Transverse colon (tissue), 4 donors: Measurements from ENCODE around the gene PDE6A. TPM values are rescaled to one million over a fixed set of nuclear protein-coding genes. Genes with fewer than 3 reads are reported as not detected.

Source experiments
- DNase-seq: peaks from one replicate; pipeline ENCODE4 v3.0.0-alpha.2; 2019
- H3K27ac ChIP-seq, 4 donors: fragments of 200-600 bp; sonication (generic); 2 replicates each; pipeline ENCODE4 v1.5.1; 2016 to 2018; ENCODE audit warnings: inconsistent platforms in 4 of 4
- H3K27me3 ChIP-seq: fragments of 200-600 bp; sonication (generic); 2 replicates; pipeline ENCODE4 v1.5.1; 2017; ENCODE audit warnings: inconsistent platforms
- H3K36me3 ChIP-seq, 4 donors: fragments of 200-600 bp; sonication (generic); 2 replicates each; pipeline ENCODE4 v1.5.1; 2017 to 2019; ENCODE audit warnings: inconsistent platforms in 4 of 4
- H3K4me1 ChIP-seq, 4 donors: fragments of 200-600 bp; sonication (generic); 2 replicates each; pipeline ENCODE4 v1.5.1; 2017 to 2020; ENCODE audit warnings: inconsistent platforms in 4 of 4
- H3K4me3 ChIP-seq, 4 donors: fragments of 200-600 bp; sonication (generic); 1 replicate in 1 of 4; 2 replicates in 3 of 4; pipeline versions ENCODE4 v1.5.1 to v1.6.1; 2017 to 2019; ENCODE audit warnings: inconsistent platforms in 4 of 4
- H3K9me3 ChIP-seq, 2 donors: fragments of 200-600 bp; sonication (generic); 2 replicates each; pipeline ENCODE4 v1.5.1; 2017 to 2019; ENCODE audit warnings: inconsistent platforms in 2 of 2
- EP300 ChIP-seq: sonication (generic); formaldehyde crosslinking; IDR thresholded peaks from one replicate; pipeline ENCODE4 v1.6.1; 2017; ENCODE audit warnings: antibody characterized with exemption, low read depth
- POLR2A ChIP-seq: fragments of 450-650 bp; IDR thresholded peaks from one replicate; pipeline ENCODE4 v1.6.1; 2016; ENCODE audit warnings: antibody characterized with exemption, mild to moderate bottlenecking, moderate library complexity
- POLR2AphosphoS5 ChIP-seq, 3 donors: sonication (generic); formaldehyde crosslinking; IDR thresholded peaks; one replicate each; pipeline ENCODE4 v1.6.1; 2016; ENCODE audit warnings: antibody characterized with exemption in 3 of 3
- WGBS, 2 donors: methylation state at CpG; one replicate each; pipeline ENCODE4 v1.1.5; 2018; ENCODE audit warnings: low coverage in 1 of 2; 5-methylcytosine and 5-hydroxymethylcytosine counted together
- in situ Hi-C, 4 donors: fragments of 200-750 bp; cut with MboI; loops; one replicate each; pipeline versions ENCODE4 v1.15.0 to v1.15.1; 2017; ENCODE audit warnings: low sequenced_read_pairs in 3 of 4, low pct_ligation_motif_present in 1 of 4, low pct_unique_long_range_greater_than_20kb in 1 of 4
- intact Hi-C: fragments of 100-400 bp; cut with DNase I; formaldehyde crosslinking; loops from one replicate; pipeline ENCODE4 v1.15.1; 2023; ENCODE audit warnings: low total_unique reads
- total RNA-seq, 4 donors: library from RNA; depleted of rRNA; stranded (reverse); fragments of >200 nt; gene quantifications; one replicate each; pipeline ENCODE4 v1.1.0, GENCODE V29; 2016
- TF ChIP-seq, protein P1 (sequence below), 5 experiments: fragments of 200-600 bp in 3 of 5; fragments of 450-650 bp in 2 of 5; sonication (generic) in 3 of 5; IDR thresholded peaks; 1 replicate in 2 of 5; 2 replicates in 3 of 5; pipeline ENCODE4 v1.5.1; 2016 to 2017; ENCODE audit warnings: antibody characterized with exemption in 5 of 5, inconsistent platforms in 3 of 5, mild to moderate bottlenecking in 2 of 5, moderate library complexity in 1 of 5

The PDE6A gene
- total RNA-seq, 4 donors from 2014 or later, result 1.2 to 6.5 (median 3.5) TPM

DNA sequence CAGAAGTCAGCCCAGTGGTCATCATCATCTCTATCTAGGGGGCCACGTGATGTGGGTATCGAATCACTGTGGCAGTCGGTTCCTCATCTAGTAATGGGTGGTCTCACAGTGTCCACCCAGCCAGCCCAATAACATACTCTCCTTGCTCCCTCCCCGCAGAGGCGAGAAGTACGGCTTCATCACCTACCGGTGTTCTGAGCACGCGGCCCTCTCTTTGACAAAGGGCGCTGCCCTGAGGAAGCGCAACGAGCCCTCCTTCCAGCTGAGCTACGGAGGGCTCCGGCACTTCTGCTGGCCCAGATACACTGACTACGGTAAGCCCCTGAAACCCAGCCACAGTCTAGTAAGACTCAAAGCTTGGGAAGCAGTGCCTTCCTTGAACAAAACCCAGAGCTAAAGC, 99.0 kb downstream of the PDE6A start:
- WGBS, 2 donors, result 96% methylated on average over 15 of the region's 15 CpGs; no CpG with 5 or more reads in 1 of the 2 donors
- Histone ChIP-seq H3K27me3 (no peaks in the 10 kb centered on the region), H3K4me3 (no peak overlapping the region), H3K9me3 (no peaks in the 10 kb centered on the region), H3K36me3 (peaks cover 0 to 36% (median 15%) of the 10 kb centered on the region in 4 donors), H3K27ac (no peak overlapping the region), H3K4me1 (peaks cover under 1 to 14% (median 11%) of the 10 kb centered on the region in 4 donors)
- in situ Hi-C loops, result loop anchor here in 1 of 4 donors (25.0 kb wide), 2 partner anchors 267 to 367 kb away; no protein-coding TSS in a partner anchor
- TF ChIP-seq EP300, result no peak
- TF ChIP-seq, protein P1, sequence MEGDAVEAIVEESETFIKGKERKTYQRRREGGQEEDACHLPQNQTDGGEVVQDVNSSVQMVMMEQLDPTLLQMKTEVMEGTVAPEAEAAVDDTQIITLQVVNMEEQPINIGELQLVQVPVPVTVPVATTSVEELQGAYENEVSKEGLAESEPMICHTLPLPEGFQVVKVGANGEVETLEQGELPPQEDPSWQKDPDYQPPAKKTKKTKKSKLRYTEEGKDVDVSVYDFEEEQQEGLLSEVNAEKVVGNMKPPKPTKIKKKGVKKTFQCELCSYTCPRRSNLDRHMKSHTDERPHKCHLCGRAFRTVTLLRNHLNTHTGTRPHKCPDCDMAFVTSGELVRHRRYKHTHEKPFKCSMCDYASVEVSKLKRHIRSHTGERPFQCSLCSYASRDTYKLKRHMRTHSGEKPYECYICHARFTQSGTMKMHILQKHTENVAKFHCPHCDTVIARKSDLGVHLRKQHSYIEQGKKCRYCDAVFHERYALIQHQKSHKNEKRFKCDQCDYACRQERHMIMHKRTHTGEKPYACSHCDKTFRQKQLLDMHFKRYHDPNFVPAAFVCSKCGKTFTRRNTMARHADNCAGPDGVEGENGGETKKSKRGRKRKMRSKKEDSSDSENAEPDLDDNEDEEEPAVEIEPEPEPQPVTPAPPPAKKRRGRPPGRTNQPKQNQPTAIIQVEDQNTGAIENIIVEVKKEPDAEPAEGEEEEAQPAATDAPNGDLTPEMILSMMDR (IDR thresholded peaks at IDR 0.05), result no peak
- no peak for TF ChIP-seq POLR2AphosphoS5 (IDR thresholded peaks at IDR 0.05)
- no peak for TF ChIP-seq POLR2A
- DNase-seq, result no peak
- intact Hi-C loops, result no loop called here

DNA sequence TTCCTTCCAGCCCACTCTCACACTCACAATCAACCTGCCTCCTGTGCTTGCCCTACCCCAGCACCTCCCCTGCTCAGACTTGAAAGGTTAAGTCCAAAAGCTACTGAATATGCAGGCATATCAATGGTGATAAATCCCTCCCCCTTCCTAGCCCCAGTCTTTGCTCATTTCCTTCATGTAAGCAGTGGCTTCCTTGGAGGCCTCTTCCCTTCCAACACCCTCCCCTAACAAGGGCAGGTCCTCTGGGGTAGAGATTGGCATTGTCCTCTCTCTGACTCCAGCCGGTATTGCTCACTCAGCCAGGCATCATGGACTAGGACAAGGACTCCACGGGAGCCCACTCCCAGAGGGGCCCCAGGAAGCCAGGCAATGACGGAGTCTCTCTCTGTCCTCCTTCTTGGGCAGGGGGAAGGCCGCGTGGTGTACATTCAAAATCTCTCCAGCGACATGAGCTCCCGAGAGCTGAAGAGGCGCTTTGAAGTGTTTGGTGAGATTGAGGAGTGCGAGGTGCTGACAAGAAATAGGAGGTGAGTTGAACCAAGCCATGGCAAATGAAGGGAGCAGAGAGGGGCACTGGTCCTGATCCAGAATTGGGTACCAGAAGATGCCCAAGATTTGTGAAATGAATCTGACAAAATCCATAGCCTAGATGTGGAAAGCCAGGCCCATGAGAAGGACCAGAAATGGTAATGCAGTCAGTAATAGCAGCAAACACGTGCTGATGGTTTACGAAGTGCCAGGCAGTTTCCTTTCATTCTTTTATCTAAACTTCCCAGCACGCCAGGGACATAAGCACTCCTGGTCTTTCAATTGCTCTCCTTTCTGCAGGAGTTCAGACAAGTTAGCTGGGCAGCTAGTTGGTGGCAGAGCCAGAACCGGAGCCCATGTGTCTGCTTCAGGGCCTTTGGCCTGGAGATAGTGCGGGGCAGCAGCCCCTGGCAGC, 102.5 kb downstream of the PDE6A start:
- no peaks in the 10 kb centered on the region for H3K27me3 ChIP-seq
- 89 to 100% methylated on average over 3 to 14 of the region's 14 CpGs for WGBS, 2 donors
- no peak overlapping the region for H3K27ac ChIP-seq
- H3K36me3 ChIP-seq, result peaks cover 0 to 38% (median 7%) of the 10 kb centered on the region in 4 donors
- no peak overlapping the region for H3K4me3 ChIP-seq
- DNase-seq, result no peak
- intact Hi-C loops, result no loop called here
- no peaks in the 10 kb centered on the region for H3K9me3 ChIP-seq
- TF ChIP-seq, protein P1 (IDR thresholded peaks at IDR 0.05), result no peak
- TF ChIP-seq POLR2A (no peak), POLR2AphosphoS5 (IDR thresholded peaks at IDR 0.05) (no peak), EP300 (no peak)
- H3K4me1 ChIP-seq, result peaks cover 0 to 13% (median 6%) of the 10 kb centered on the region in 4 donors
- in situ Hi-C loops, result loop anchor here in 1 of 4 donors (5.0 to 25.0 kb wide), 3 partner anchors 145 to 370 kb away; no protein-coding TSS in a partner anchor

DNA sequence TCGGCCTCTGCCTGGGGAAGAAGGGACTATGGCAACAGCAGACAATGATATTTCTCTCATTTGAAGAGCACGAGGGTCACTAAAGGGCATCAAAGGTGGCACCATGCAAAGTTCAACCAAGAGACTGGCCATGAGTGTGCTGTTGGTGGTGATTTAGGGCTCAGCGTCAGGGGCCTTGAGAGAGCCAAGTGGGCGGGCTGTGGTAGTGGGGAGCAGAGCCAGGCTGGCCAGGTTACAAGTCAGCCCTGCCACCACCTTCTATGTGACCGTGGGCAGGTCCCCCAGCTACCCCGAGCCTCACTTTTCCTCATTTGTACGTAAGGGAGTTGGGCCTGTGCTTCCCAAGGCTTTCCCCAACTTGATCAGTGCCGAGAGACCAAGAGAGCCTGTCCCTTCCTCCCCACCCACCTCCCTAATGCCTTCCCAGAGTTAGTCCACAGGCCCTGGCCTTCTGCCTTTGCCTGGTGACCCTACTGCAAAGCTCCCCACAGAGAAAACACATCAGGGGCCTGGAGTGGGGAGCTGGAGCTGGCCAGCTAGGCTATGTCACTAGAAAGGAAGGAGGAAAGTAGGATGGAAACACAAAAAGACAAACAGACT, 104.3 kb downstream of the PDE6A start:
- no peak for TF ChIP-seq POLR2A
- in situ Hi-C loops, result loop anchor here in 1 of 4 donors (5.0 to 25.0 kb wide), 3 partner anchors 147 to 372 kb away; no protein-coding TSS in a partner anchor
- H3K4me3 ChIP-seq, result no peak overlapping the region
- no peak for DNase-seq
- H3K36me3 ChIP-seq, result peaks cover 0 to 36% (median 10%) of the 10 kb centered on the region in 4 donors
- 88% methylated on average over 8 of the region's 8 CpGs; no CpG with 5 or more reads in 1 of the 2 donors for WGBS, 2 donors
- H3K4me1 ChIP-seq, result peaks cover 0 to 13% (median 6%) of the 10 kb centered on the region in 4 donors
- H3K9me3 ChIP-seq, result no peaks in the 10 kb centered on the region
- no peaks in the 10 kb centered on the region for H3K27me3 ChIP-seq
- no peak overlapping the region for H3K27ac ChIP-seq
- intact Hi-C loops, result no loop called here

DNA sequence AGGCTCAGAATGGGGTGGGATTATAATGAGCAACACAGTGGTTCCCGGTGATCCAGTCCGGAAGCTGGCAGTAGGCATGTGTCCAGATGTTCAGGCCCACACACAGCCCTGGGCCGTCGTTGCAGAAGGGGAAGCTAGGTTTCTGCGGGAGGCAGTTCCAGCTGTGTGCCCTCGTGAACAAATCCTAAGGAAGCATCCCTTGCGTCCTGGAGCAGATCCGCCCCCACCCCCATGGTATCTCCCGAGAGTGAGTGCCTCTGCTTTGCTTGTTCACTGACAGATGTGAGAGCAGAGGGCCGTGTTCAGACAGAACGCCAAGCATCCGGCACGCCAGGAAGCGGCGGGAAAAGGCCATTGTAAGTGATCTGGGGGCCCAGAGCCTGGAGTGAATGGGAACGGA, 104.8 kb downstream of the PDE6A start:
- Histone ChIP-seq H3K27ac (no peak overlapping the region), H3K9me3 (no peaks in the 10 kb centered on the region), H3K4me3 (no peak overlapping the region), H3K36me3 (peaks cover 0 to 41% (median 10%) of the 10 kb centered on the region in 4 donors), H3K4me1 (peaks cover 0 to 13% (median 6%) of the 10 kb centered on the region in 4 donors), H3K27me3 (no peaks in the 10 kb centered on the region)
- intact Hi-C loops (loop anchor here (5.0 kb wide), 1 partner anchor 148 kb away; no protein-coding TSS in a partner anchor), in situ Hi-C loops (loop anchor here (5.0 to 25.0 kb wide), 5 partner anchors 148 to 373 kb away; no protein-coding TSS in a partner anchor)
- TF ChIP-seq POLR2AphosphoS5 (IDR thresholded peaks at IDR 0.05) (no peak), POLR2A (no peak)
- TF ChIP-seq, protein P1 (IDR thresholded peaks at IDR 0.05), result no peak
- 77% methylated on average over 16 of the region's 16 CpGs; no CpG with 5 or more reads in 1 of the 2 donors for WGBS, 2 donors
- no peak for DNase-seq
